Subcutaneous adipose tissue (tissue), 4 donors: ENCODE measurements around the gene DTNB. TPM values are rescaled to one million over a fixed set of nuclear protein-coding genes. Genes with fewer than 3 reads are reported as not detected.

Source experiments
- total RNA-seq, 4 donors: library from RNA; depleted of rRNA; stranded (reverse); fragments of >200 nt; gene quantifications; one replicate each; pipeline ENCODE4 v1.1.0, GENCODE V29; 2016
- TF ChIP-seq, protein P1 (sequence below): fragments of 450-650 bp; IDR thresholded peaks from one replicate; pipeline ENCODE4 v1.5.1; 2016; ENCODE audit warnings: low read depth, mild to moderate bottlenecking, control low read depth, antibody characterized with exemption, moderate library complexity

DTNB gene
- total RNA-seq, 4 donors from 2014 or later, result 4.6 to 11.6 (median 7.3) TPM

DNA sequence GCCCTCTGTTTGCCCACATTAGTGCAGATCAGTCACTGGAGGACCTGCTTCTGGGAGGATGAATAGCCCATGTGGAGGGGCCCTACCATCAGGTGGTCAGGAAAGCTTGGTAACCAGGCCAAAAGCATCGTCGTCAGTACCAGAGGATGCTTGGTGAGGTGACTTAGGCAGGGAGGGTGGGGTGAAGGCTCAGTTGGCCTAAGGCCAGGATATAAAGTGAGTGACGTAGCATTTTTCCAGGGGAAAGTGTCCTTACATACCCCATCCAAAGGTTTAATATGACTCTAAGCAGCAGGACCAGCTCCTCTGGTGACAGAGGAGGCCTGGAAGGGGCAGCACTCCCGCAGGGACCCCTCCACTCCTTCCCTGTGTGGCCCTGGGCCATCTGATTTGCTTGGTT is 303.9 kb downstream of the DTNB start:
- TF ChIP-seq, protein P1, sequence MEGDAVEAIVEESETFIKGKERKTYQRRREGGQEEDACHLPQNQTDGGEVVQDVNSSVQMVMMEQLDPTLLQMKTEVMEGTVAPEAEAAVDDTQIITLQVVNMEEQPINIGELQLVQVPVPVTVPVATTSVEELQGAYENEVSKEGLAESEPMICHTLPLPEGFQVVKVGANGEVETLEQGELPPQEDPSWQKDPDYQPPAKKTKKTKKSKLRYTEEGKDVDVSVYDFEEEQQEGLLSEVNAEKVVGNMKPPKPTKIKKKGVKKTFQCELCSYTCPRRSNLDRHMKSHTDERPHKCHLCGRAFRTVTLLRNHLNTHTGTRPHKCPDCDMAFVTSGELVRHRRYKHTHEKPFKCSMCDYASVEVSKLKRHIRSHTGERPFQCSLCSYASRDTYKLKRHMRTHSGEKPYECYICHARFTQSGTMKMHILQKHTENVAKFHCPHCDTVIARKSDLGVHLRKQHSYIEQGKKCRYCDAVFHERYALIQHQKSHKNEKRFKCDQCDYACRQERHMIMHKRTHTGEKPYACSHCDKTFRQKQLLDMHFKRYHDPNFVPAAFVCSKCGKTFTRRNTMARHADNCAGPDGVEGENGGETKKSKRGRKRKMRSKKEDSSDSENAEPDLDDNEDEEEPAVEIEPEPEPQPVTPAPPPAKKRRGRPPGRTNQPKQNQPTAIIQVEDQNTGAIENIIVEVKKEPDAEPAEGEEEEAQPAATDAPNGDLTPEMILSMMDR, result no peak

DNA sequence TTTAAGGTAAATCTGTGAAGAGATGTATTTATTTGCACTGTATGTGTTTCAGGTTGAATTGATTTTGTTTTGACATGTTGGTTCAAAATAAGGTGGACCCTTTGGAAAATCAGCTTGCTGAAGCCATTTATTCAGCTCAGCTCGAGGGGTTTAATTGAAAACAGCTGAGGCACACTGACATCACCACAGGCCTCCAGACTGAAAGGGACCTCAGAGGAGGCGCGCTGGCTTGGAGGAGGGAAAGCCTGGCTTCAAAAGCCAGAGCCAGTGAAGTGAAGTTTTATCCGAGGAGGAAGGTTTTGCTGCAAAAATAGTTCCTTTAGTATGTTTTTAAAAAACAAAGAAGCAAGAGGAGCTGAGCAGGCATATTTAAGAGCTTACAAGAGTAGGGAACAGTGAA is 304.7 kb downstream of the DTNB start:
- TF ChIP-seq, protein P1, result no peak

DNA sequence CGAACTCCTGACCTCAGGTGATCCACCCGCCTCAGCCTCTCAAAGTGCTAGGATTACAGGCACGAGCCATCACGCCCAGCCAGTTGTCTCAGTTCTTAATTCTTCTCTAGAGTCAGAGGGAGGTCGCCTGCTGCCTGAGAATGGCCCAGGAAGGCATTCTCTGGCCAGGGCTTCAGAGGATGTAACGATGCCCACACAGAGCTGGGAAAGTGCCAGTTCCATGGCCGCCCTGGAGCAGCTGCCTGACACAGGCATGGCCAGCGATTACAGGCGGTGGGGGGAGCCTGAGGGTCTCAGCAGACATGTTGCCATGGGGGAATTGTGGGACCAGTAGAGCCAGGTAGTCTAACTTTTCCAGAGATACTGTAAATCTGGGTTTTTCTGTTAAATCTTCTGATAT is 306.1 kb downstream of the DTNB start:
- TF ChIP-seq, protein P1, result no peak

DNA sequence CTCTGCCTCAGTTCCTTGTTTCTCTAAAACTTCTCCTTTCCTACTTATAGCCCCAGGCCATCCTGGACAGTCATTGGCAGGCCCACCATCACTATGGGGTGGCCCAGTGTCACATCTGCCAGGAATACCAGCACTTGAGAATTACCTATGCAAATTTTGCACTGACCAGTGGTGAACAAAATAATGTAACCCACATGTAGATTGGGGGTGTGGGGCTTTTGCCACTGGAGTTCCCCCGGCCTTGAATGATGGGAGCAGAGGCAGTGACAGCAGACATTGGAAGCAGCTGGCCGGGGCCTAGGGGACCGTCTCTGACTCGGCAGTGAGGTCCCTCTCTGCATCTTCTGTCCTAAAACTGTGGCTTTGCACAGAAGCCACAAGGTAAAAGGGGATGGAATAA is 306.7 kb downstream of the DTNB start:
- TF ChIP-seq, protein P1, result no peak

DNA sequence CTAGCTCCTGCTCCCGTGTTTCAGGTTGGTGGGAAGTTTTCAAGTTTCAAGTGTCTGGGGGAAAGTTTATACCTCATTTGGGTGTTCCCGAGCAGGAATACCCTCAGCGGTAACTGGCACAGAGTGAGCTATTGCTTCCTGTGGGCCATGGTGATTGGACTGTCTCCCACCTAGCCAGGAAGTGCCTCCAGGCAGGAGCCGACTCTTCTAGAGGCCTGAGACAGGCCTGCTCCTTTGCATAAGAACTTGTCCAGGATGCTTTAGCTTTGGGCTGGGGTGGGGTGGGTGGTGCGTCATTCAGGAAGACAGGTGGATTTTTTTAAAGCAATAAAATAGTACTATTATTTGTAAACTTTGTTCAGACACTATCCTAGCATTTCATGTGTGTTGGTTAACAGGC is 308.1 kb downstream of the DTNB start:
- TF ChIP-seq, protein P1, result no peak

DNA sequence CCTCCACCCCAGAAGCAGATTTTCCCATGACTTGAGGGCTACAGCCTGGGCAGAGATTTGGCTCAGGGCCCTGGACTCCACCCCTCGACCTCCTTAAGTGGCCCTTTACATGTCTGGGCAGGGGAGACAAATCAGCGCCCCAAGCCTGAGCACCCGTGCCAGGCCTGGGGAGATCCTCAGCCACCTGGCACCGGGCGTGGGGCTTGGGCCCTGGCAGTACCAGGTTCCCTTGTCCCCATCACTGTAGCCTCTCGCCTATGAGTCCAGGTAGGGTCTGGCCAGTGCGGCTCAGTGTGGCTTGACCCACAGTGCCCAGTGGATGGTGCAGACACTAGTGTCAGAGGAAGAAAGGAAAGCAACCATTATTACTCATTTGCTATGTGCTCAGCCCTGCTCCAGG is 309.6 kb downstream of the DTNB start:
- TF ChIP-seq, protein P1, result no peak

DNA sequence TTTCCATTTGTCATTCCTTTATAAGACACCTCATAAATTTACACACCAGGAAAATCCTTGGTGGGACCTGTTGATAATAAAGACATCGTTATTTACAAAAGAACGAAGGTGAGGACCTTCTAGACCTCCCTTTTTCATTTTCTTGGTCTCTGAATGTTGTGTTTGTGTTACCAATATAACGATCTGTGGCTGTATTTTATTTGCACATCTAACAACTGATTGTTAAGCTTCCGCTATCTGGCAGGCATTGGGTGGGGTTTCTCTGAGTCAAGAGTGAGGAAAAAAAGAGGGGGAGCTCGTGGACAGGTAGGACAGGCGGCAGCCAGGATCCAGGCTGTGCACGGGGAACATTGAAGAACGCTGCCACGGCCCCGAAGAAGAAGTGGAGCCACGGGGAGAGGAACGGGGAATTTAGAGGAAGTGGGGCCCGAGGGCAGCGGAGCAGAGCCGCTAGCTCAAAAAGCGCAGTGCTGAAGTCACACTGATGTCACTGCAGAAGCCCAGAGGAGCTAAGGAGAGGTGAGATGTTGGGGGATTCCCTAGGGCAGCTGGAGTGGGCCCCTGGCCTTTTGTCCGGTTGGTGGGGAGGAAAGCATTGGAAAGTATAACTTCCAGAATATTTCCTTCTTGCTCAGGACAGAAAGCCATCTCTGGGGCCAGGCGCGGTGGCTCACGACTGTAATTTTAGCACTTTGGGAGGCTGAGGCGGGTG is 310.8 kb downstream of the DTNB start:
- TF ChIP-seq, protein P1, result no peak
